Stimulated activated CD8-positive, alpha-beta memory T cell treated with anti-CD3 and anti-CD28 coated beads, Interleukin-2, amount 100 ng/mL, for 1 hour (primary cell): Measurements from ENCODE around the gene LSS.
"Not testable (repeated sequence)": the region's sequence is repeated elsewhere in the genome, so short reads cannot be mapped to it uniquely, and the experiment has no call there.

Experiments used
- DNase-seq, 2 donors: peaks; one replicate each; pipeline ENCODE4 v3.0.0-alpha.2; 2020; ENCODE audit warnings: low read depth in 2 of 2

The LSS gene

DNA sequence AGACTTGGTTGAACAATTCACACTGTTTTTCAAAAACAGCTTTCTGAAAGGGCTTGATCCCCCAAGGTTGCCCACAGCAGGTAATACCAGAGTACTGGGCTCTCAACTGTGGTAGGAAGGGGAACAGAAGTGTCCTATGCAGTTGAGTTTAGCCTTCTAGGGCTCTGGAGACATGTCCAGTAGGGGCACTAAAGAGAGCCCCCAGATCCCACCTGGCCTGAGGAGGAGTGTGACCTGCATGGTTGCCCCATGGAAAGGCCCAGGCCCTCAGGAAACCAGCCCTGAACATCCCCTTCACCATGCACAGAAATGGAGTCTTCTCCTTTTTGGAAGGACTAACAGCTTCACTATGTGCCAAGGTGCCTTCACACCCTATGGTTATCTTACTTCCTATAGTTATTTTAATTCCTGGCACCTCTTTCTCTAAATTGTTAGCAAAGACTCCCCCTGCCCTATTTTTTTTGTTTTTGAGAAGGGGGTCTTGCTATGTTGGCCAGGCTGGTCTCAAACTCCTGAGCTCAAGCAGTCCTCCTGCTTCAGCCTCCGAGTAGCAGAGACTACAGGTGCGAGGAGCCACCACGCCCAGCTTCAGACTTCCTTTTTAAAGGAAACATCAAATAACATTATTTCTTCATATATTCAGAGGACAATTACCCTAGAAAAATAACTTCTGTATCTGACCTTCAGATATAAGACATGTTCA is 16.8 kb upstream of the LSS start:
- no peak for DNase-seq

GRCh38 chr21:46244602-46245001 is 16.0 kb upstream of the LSS start:
- DNase-seq, result no peak

DNA sequence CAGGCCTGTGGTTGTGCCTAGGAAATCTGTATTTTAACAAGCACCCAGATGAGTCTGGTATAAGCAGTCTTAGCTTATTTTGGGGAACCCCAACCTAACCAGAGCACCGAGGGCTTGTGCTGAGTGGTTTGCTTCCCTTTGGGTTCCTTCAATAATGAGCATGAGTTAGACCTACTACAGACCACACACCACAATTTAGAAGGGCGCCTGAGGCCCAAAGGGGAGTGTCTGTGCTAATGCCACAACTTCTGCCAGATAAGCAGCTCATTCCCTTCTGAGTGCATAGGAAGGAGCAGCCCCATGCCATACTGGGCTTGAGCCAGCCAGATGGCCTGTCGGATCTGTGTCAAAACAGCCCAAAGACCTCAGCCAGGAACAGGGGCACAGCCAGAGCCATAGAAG is 15.4 kb upstream of the LSS start:
- no peak for DNase-seq

DNA sequence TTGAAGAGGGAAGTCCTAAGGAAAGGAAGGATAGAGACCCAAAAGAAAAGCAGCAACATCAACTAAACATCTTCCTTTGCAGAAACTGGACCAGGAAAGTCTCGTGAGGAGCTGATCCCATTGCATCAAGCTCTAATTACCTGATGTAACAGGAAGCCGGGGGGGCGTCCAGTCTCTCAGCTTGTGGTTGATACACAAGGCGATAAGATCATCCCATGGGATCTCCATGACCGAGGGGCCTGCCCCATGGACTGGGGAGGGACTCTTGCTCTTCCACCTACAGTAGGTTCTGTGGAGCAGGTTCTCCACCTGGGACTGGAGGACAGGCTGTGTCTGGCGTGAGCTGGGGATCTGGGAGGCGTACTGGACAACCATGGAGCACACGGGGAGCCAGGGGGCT is 14.8 kb upstream of the LSS start:
- DNase-seq, result no peak

DNA sequence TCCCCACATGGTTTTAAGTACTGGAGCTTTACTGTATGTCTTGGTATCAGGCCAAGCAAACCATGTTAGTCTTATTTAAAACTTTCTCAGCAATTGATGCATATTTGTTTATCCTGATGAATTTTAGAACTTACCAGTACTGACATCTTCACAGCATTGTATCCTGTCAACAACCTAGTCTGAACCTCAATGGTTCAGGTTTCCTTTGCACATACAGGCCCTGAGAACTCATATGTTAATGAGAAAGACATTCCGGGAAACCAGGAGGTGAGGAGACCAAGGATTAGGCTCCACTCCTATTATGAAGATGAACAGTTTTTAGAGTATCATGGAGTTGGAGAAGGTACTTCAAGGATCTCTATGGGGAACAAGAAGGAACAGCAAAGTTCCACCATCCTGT is 13.0 kb upstream of the LSS start:
- not testable (repeated sequence) for DNase-seq

GRCh38 chr21:46239817-46240325 is 11.3 kb upstream of the LSS start:
- no peak for DNase-seq

- DNase-seq, result no peak
Observed at GRCh38 chr21:46237474-46237873, 8.9 kb upstream of the LSS start.

DNA sequence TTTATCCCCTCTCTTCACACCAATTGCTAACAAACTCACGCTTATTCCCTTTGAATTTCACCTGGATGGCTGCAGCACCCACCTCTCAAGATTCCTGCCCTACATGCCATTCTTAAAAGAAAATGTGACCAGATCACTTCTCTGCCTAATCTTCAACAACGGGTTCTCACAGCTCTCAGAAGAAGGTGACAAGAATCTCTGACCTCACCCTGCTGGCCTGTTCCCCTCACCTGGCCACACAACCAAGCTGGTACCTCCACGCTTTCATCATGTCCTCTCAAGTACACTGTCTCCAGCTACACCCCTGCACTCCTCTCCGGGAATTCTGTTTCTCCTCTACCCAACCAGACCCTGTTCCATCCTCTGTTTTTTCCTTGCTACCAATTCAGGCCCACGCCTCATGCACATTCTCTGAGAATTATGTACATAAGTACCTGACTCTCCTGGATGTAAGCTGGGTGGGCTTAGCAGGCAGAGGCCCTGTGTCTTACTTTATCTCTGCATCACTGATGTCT is 5.9 kb upstream of the LSS start:
- DNase-seq, result no peak

- DNase-seq, result no peak
Observed at GRCh38 chr21:46229923-46230260, 1.3 kb upstream of the LSS start.

- DNase-seq, result no peak
Observed at GRCh38 chr21:46229133-46229922, 754 bp upstream of the LSS start.

GRCh38 chr21:46227811-46228344 is 696 bp downstream of the LSS start:
- DNase-seq, result no peak

- DNase-seq, result no peak
Observed at GRCh38 chr21:46226920-46227599, 1.5 kb downstream of the LSS start.

GRCh38 chr21:46226146-46226545 is 2.4 kb downstream of the LSS start:
- no peak for DNase-seq

DNA sequence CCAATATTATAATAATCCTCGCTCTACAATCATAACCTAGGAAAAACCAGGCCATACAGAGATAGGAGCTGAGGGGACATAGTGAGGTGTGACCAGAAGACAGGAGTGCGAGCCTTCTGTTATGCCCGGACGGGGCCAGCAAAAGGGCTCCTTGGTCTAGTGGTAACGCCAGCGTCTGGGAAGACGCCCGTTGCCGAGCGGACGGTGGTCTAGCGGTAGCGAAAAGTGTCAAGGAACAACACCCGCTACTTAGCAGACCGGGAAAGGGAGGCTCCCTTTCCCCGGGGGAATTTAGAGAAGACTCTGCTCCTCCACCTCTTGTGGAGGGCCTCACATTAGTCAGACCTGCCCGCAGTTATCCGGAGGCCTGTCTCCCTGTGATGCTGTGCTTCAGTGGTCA is 4.9 kb downstream of the LSS start:
- DNase-seq, result not testable (repeated sequence)

DNA sequence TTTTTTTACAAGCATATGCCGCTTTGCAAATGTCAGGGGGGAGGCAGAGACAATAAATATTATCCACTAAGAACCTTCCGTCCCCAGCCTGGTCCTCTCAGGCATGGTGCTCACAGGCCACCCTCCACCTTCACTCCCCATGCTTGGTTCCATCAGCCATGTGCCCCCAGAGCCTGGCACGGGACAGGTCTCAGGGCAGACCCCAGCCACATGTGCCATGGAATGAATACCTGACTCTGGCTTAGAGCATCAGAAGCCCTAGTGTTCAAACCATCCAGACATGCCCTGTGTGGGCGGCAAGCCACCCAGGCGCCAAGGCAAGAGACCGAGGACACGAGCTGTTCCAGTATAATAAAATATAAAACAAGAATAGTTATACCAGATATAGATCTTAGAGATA is 5.4 kb downstream of the LSS start:
- no peak for DNase-seq

- DNase-seq, result no peak
Observed at GRCh38 chr21:46222436-46223116, 6.0 kb downstream of the LSS start.

- no peak for DNase-seq
Observed at GRCh38 chr21:46221664-46222435, 6.7 kb downstream of the LSS start.

GRCh38 chr21:46220847-46221246 is 7.7 kb downstream of the LSS start:
- no peak for DNase-seq

DNA sequence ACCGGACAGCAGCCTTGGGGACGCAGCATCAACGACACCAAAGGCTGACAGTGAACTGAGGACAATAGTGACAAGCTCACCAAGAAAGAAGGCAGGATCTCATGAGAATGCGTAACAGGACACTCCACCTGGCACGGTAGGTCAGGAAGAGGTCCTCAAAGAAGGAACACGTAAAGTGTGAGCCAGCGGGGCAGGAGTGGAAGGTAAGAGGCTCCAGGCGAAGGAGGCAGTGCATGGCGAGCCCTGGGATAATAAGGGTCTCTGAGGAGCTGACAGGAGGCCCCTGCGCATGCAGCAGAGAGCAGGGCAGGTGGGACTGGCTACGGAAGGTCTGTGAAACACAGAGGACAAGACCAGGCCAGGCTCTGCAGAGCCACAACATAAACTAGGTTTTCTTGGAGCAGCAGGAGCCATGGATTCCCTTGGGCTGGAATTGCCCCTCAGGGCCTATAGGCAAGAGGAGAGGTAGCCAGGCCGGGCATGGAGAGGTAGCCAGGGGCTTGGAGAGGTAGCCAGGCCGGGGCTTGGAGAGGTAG is 8.2 kb downstream of the LSS start:
- DNase-seq, result no peak

GRCh38 chr21:46219591-46220239 is 8.9 kb downstream of the LSS start:
- no peak for DNase-seq
